ENCODE measurements around the gene OCIAD1.
"Not testable (repeated sequence)": the region's sequence is repeated elsewhere in the genome, so short reads cannot be mapped to it uniquely, and the experiment has no call there.

DNA sequence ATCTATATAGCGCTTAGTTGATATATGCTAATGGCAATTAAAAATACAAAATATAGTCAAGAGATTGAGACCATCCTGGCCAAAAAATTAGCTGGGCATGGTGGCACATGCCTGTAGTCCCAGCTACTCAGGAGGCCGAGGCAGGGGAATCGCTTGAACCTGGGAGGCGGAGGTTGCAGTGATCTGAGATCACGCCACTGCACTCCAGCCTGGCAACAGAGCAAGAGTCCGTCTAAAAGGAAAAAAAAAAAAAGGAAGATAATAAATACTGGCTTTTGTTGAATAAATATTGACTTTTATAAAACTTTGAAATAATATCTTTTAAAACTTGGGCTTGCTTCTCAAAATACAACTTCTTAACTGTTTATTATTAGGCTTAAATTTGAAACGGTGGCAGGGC lies 14.6 kb upstream of the OCIAD1 start:
- TF ChIP-seq, protein P1, sequence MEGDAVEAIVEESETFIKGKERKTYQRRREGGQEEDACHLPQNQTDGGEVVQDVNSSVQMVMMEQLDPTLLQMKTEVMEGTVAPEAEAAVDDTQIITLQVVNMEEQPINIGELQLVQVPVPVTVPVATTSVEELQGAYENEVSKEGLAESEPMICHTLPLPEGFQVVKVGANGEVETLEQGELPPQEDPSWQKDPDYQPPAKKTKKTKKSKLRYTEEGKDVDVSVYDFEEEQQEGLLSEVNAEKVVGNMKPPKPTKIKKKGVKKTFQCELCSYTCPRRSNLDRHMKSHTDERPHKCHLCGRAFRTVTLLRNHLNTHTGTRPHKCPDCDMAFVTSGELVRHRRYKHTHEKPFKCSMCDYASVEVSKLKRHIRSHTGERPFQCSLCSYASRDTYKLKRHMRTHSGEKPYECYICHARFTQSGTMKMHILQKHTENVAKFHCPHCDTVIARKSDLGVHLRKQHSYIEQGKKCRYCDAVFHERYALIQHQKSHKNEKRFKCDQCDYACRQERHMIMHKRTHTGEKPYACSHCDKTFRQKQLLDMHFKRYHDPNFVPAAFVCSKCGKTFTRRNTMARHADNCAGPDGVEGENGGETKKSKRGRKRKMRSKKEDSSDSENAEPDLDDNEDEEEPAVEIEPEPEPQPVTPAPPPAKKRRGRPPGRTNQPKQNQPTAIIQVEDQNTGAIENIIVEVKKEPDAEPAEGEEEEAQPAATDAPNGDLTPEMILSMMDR (IDR thresholded peaks at IDR 0.05), result not testable (repeated sequence)
- TF ChIP-seq, protein P2, sequence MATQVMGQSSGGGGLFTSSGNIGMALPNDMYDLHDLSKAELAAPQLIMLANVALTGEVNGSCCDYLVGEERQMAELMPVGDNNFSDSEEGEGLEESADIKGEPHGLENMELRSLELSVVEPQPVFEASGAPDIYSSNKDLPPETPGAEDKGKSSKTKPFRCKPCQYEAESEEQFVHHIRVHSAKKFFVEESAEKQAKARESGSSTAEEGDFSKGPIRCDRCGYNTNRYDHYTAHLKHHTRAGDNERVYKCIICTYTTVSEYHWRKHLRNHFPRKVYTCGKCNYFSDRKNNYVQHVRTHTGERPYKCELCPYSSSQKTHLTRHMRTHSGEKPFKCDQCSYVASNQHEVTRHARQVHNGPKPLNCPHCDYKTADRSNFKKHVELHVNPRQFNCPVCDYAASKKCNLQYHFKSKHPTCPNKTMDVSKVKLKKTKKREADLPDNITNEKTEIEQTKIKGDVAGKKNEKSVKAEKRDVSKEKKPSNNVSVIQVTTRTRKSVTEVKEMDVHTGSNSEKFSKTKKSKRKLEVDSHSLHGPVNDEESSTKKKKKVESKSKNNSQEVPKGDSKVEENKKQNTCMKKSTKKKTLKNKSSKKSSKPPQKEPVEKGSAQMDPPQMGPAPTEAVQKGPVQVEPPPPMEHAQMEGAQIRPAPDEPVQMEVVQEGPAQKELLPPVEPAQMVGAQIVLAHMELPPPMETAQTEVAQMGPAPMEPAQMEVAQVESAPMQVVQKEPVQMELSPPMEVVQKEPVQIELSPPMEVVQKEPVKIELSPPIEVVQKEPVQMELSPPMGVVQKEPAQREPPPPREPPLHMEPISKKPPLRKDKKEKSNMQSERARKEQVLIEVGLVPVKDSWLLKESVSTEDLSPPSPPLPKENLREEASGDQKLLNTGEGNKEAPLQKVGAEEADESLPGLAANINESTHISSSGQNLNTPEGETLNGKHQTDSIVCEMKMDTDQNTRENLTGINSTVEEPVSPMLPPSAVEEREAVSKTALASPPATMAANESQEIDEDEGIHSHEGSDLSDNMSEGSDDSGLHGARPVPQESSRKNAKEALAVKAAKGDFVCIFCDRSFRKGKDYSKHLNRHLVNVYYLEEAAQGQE (IDR thresholded peaks at IDR 0.05; ENCODE audit: insufficient read depth in 1 of 2, low read depth in 2 of 2, low read length in 1 of 2), result not testable (repeated sequence)
- TF ChIP-seq POLR2AphosphoS5 (IDR thresholded peaks at IDR 0.05; ENCODE audit: low read depth, low read length); SIN3A (IDR thresholded peaks at IDR 0.05; ENCODE audit: borderline replicate concordance, insufficient read depth, low read depth, low read length); TCF7L2 (IDR thresholded peaks at IDR 0.05; ENCODE audit: low read depth, low read length): not testable (repeated sequence)
